Activated T-cell treated with anti-CD3 and anti-CD28 coated beads for 48 hours (primary cell): ENCODE measurements around the gene ATP1B2.

Source experiments
- DNase-seq: peaks from one replicate; pipeline ENCODE4 v3.0.0-alpha.2; 2020; ENCODE audit warnings: low read depth

Gene ATP1B2

DNA sequence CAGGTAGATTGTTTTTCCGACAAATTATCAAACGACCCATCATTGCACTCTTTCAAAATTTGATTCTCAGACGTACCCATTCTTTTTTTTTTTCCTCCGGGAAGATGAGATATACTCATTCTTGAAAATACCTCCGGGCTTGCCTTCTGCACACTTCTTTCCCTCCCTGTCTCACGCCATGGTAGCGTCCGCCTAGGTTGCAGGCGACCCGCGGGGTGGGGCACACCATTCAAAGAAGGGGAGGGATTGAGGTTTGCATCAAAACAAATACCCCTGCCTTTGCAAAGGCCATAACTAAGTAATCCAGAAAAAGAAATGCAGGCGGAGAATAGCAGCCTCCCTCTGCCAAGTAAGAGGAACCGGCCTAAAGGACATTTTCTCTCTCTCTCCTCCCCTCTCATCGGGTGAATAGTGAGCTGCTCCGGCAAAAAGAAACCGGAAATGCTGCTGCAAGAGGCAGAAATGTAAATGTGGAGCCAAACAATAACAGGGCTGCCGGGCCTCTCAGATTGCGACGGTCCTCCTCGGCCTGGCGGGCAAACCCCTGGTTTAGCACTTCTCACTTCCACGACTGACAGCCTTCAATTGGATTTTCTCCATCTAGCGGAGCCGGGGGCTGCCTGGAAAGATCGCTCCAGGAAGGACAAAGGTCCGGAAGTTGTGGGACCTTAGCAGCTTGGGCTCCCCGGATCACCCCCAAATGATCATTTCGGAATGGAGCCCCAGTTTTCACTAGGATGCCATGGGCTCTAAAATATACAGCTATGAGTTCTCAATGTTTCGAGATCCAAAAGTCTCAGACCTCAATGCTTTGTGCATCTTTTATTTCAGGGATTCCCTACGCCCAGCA lies 35.7 kb downstream of the ATP1B2 start:
- DNase-seq = peak; percentile 71

DNA sequence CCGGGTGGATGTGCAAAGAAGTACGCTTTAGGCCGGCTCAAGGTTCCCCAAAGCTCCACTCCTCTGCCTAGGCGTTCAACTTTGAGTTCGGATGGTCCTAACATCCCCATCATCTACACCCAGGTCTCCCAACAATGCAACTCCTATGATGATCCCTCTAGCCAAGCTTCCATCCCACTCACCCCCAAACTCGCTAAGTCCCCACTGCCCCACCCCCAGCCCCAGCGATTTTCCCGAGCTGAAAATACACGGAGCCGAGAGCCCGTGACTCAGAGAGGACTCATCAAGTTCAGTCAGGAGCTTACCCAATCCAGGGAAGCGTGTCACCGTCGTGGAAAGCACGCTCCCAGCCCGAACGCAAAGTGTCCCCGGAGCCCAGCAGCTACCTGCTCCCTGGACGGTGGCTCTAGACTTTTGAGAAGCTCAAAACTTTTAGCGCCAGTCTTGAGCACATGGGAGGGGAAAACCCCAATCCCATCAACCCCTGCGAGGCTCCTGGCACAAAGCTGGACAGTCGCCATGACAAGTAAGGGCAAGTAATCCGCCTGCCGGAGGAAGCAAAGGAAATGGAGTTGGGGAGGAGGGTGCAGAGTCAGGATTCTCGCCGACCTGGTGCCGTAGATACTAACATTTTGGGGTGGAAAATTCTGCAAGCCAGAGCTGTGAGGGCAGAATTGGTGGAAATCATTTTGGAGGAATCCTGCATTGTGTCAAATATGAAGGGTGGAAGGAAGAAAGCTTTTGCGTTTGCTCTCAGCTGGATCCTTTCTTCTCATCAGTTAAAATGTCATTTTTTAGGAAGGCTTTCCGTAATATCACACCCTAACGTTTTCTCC lies 36.6 kb downstream of the ATP1B2 start, which contains the start of gene TP53:
TSS of gene TP53 (minus strand) at position 419 of the 836 bp plus-strand sequence. CDS start 10,896 bp downstream, outside the sequence.
- peak; percentile 78 for DNase-seq

DNA sequence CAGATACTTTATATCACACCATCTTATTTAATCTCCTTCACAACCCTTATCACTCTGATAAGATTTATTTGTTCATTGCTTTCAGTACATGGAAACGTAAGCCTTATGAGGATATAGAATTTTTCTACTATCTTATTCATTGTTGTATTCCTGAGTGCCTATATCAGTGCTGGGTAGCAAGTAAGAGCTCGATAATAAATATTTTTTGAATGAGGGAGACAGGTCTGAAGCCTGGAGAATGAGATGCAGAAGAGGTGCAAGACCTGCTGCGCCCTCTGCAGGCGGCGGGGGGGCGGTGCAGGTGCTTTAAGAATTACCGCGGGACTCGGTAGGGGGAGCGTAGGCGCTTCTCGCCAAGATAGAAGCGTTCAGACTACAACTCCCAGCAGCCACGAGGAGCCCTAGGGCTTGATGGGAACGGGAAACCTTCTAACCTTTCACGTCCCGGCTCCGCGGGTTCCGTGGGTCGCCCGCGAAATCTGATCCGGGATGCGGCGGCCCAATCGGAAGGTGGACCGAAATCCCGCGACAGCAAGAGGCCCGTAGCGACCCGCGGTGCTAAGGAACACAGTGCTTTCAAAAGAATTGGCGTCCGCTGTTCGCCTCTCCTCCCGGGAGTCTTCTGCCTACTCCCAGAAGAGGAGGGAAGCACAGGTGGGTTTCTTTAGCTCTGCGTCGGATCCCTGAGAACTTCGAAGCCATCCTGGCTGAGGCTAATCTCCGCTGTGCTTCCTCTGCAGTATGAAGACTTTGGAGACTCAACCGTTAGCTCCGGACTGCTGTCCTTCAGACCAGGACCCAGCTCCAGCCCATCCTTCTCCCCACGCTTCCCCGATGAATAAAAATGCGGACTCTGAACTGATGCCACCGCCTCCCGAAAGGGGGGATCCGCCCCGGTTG lies 37.4 kb downstream of the ATP1B2 start, which contains the start of gene WRAP53:
TSS of gene WRAP53 (plus strand) at position 570 of the 900 bp plus-strand sequence. CDS start at position 742, 172 bp downstream.
- DNase-seq = peak; percentile 92

DNA sequence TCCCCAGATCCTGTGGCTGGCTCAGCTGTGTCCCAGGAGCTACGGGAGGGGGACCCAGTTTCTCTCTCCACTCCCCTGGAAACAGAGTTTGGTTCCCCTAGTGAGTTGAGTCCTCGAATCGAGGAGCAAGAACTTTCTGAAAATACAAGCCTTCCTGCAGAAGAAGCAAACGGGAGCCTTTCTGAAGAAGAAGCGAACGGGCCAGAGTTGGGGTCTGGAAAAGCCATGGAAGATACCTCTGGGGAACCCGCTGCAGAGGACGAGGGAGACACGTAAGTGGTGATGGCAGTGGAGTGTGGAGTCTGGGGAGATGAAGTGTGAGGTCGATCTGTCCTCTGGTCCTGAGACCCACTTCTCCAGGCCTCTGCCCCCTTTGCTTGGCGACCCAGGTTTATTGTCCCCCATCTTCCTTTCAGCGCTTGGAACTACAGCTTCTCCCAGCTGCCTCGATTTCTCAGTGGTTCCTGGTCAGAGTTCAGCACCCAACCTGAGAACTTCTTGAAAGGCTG lies 38.1 kb downstream of the ATP1B2 start:
- DNase-seq = no peak

DNA sequence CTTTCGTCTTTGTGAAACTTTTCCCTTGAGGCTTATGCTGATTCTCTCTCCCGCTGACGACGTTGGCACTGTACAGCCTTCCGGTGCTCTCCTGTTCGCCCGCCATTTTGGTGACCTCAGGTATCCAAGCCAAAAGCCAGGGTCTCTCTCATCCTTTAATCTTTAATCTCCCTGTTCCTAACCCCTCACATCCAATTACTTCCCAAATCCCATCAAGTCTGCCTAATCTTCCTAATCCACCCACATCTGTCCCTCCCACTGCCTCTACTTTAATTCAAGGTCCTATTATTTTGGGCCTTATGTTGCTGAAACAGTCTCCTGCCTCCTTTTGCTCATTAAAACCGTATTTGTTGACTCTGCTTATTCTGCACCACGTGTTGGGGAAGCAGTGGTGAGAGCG lies 44.9 kb downstream of the ATP1B2 start:
- no peak for DNase-seq

DNA sequence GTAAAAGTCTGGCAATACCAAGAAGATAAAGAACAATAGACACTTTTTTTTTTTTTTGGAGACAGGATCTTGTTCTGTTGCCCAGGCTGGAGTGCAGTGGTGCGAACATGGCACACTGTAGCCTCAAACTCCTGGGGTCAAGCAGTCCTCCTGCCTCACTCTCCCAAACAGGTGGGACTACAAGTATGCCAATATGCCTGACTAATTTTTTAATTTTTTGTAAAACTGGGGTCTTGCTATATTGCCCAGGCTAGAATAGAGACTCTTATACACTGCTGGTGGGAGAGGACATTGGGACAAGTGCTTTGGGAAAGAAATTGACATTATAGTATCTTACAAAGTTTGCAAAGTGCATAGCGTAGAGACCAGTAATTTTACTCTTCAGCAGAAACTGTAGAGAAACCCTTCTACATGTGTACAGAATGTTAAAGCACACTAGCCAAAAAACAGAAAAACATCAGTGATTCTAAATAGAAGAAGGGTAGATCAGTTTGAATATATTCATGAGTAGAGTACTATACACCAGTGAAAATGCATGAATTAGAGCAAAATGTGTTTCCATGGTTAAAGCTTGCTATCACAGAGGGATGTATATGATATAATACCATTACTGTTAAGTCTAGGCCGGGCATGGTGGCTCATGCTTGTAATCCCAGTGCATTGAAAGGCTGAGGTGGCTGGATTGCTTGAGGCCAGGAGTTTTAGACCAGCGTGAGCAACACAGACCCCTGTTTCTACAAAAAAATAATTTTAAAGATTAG lies 47.3 kb downstream of the ATP1B2 start:
- no peak for DNase-seq

DNA sequence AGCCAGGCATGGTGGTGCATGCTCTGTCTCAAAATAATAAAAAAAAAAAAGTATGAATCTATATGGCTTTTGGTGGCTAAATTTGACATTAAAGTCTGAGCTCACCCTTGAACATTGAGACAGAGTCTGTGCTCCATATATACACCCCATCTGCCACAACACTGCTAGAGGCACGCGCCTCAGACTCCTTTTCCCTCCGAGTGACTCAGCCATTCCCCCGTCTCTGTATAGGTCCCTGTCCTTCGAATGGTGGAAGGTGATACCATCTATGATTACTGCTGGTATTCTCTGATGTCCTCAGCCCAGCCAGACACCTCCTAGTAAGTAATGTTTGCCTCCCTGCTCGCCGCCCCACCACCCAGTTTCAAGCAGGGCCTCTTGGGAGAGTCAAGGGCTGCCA lies 49.8 kb downstream of the ATP1B2 start:
- no peak for DNase-seq

DNA sequence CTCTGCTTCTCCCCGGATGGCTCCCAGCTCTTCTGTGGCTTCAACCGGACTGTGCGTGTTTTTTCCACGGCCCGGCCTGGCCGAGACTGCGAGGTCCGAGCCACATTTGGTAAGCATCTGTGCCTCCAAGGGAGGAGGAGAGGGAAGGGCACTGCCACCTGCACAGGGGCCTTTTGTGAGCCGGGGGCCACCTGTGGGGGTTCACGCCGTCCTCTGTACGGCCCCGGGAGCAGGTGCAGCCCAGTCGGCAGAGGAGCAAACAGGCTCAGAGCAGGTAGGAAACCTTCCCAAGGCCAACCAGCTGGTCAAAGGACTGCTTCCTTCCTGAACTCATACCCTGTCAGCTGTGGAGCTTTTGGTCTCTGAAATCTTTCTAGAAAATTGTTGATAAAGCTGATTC lies 51.0 kb downstream of the ATP1B2 start:
- no peak for DNase-seq

DNA sequence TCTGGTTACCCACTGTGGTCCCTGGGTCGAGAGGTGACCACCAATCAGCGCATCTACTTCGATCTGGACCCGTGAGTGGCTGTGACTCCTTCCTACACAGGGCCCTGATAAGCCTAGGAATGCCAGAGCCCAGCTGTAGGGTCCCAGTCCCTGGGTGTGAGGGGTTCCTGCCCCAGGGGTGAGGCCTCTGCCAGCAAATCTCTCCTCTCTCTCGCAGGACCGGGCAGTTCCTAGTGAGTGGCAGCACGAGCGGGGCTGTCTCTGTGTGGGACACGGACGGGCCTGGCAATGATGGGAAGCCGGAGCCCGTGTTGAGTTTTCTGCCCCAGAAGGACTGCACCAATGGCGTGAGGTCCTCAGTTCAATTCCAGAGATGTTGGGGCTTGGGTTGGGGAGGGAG lies 52.0 kb downstream of the ATP1B2 start:
- no peak for DNase-seq

DNA sequence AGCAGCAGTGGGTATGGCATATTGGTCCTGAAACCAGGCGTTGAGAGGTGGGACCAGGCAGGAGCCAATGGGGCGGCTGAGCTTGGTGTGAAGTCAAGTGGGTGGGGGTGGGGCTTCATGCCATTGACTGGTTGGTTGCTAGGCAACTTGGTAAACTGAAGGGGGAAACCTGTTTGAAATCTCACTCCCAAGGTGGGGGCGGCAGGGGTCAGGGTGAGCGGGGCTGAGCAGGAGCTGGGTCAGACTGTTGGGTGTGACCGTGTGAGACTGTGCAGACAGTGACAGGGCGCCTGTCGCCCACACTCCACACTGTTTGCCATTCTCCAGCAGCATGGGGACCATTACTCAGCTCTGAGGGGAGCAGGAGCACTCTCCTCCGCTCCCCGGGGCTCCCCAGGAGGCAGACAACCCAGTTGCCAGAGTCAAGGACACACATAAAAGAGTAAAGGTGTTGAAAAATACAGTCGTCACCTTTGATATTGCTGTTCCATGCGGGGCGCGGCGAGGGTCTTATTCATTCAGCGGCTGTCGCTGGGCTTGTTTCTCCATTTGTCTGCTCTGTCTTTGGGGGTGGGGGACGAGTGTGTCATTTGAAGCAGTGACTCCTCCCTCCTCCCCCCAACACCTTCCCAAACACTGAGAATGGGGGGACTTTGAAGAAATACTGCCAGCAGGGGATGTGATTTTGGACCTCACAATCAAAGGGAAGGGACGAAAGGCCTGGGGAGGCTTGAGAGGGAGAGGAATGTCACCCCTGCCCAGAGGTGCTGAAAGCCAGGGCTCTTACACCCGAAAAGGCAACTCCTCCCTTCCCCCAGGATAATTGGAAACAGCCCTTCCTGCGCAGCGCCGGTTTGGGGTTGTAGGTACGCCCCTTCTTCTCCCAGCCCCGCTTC lies 53.1 kb downstream of the ATP1B2 start:
- no peak for DNase-seq

DNA sequence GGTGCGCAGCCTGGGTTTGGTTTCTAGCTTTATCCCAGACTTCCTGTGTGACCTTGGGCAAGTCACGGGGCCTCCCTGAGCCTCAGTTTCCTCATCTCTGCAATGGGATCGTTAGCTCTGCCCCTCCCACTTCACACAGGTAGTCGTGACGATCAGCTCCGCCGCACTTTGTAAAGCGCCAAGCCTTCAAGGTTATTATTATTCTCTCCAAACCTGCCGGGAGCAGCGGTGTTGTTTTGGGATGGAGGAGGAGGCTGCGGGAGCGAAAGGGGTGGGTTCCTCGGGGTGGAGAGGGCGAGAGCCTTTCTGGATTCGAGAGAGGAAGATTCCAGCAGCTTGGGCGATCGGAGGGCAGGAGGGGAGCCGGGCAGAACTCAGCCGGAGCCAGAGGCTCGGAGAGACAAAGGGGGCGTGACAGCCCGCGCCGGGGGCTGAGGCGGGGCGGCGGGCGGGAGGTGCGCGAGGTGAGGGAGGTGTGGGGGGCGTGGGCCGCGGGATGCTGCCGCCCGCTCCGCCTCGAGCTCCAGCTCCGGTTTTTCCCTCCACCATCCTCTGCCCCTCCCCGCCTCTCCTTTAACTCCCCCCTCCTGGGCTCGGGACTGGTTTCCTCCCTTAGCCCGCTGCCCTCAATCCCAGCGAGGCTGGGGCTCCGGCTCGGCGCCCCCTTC lies 54.0 kb downstream of the ATP1B2 start, which contains the start of gene EFNB3:
TSS of gene EFNB3 (plus strand) at position 602 of the 668 bp plus-strand sequence. CDS start 397 bp downstream, outside the sequence.
- no peak for DNase-seq

DNA sequence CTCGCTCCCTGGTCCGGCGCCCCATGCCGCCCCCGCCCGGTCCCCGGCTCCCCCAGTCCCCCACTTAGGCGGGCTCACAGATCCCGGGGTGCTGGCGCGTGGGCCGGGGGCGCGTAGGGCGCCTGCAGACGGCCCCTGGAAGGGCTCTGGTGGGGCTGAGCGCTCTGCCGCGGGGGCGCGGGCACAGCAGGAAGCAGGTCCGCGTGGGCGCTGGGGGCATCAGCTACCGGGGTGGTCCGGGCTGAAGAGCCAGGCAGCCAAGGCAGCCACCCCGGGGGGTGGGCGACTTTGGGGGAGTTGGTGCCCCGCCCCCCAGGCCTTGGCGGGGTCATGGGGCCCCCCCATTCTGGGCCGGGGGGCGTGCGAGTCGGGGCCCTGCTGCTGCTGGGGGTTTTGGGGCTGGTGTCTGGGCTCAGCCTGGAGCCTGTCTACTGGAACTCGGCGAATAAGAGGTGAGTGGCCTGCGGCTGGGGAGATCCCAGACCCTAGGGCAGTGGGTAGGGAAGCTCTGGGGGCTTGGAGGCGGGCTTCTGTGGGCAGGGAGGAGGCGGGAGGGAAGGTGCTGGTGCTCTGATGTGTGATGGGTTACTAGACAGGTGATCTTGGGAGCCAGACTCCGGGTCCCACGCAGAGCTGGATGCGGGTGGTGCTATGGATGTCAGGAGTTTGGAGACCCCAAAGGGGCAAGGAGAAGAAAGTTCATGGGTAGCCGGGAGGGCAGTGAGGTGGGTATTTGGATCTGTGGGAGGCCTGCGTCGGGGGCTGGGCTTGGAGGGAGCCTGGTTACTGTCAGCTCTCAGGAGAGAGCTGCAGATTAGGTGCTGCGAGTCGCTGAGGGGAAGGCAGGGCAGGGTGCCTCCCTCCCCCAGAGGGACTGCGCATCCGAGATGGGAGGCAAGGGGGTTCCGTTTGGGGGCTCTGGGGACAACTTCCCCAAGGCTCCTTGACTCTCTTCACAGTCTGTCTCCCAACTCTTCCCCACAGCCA lies 54.8 kb downstream of the ATP1B2 start:
- no peak for DNase-seq

DNA sequence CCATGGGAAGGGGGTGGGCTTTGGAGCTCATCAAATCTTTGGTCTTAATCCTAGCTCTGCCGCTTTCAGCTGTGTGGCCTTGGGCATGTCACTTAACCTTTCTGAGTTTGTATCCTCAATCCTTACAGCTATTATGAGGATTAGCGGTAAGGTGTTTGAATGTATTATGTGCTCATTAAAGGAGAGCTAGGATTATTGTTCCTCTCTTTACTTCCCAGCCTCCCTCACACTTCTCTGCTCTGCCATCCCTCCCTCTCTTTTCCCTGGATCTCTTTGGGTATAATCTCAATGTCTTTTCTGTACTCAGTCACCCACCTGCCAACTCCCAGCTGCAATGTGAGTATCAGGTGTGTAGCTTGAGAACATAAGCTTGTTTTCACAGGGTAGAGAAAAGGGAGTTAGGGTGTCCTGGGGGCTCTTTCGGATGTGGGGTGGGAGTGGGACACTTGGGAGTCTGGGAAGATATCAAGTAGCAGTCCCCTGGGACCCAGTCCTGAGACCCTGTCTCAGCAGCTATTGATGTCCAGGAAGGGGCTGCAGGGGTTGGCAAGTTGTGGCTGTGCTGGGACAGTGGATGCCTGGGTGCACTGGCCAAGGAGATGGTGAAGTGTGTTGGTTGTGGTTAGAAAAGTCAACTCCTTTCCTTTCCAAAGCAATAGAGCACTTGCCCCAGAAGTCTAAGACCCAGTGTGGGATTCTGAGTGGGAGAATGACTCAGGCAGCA lies 56.1 kb downstream of the ATP1B2 start:
- DNase-seq = no peak
